ENCODE data around the gene MYRIP.
"Not testable (repeated sequence)": the region's sequence is repeated elsewhere in the genome, so short reads cannot be mapped to it uniquely, and the experiment has no call there.

Gene MYRIP

DNA sequence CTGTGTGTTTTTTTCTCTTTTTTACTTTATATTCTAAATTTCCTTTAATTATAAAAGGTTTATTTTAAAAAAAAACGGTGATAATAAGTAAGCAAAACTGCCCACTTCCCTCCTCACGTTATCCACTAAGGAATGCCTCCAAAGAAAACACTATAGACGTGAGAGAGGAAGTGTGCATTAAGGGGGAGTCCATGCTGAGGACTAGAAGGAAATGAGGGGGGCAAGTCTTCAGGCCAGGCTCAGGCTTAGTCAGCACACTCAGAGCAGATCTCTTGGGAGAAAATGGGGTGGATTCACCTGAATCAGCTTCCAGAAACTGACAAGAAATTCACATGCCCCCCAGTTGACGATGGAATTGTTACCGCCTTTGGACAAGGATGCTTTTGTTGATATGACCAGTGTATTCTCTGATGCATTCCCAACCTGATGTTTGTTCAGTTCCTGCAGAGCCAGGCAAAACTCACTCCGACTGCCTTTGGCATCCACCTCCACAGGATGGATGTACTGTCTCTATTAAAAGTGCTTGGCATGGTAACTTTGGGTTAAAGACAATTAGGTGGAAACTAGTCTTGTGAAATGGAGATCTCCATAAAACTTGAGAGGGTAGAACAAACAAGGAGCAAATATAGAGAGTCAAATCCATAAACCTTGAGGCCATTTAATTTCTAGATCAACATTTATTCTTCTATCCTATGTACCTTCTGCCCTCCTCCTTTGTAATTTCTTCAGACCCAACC lies 167.8 kb downstream of the MYRIP start:
- no peak for DNase-seq

DNA sequence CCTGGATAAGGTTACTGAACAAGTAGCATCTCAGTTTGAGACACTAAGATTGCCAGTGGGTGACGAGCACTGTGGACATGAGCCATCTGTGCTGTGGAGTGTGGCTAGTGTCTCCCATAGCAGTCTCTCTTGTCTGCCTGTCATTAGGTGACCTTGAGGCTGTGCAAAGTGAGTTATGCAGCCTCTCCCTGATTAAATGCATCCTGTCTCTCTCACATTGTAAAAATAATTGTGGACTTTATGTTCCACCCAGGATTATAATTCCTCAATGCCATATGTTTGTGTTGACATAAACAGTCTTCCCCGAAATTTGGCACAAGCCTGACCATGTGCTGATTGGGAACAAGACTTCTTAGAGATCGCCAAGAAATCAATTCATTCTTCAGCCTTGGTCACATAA lies 168.9 kb downstream of the MYRIP start:
- no peak for DNase-seq

DNA sequence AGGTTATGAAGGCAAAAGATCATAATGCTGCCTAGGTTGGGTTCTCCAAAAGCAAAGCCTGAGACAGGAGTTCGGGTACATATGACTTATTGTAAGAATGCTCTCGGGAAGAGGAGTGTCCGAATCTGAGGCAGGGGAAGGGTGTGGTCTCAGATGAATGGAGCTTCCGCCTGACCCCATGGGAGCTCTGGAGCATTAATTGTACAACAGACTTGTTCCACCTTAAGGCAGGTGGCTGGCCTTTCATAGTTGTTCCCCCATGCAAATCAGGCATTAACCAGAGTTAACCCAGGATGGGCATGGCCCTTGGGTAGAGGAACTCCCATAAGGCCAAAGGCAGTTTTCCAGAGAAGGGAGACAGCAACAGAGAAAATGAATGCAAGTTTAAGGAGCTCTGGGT lies 170.6 kb downstream of the MYRIP start:
- no peak for DNase-seq

DNA sequence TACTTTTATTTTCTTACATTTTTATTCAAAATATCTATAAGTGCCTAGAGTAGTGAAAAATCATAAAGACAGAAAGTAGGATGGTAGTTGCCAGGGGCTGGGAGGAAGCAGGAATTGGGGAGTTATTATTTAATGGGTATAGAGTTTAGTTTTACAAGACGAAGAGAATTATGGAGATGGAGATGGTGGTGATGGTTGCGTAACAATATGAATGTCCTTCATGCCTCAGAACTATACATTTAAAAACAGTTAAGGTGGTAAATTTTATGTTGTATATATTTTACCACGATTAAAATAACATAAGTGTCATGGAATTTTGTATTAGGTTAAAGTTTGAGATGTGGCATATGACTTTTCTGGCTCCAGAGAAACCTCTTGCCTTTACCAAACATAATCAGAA lies 171.4 kb downstream of the MYRIP start:
- DNase-seq: no peak

DNA sequence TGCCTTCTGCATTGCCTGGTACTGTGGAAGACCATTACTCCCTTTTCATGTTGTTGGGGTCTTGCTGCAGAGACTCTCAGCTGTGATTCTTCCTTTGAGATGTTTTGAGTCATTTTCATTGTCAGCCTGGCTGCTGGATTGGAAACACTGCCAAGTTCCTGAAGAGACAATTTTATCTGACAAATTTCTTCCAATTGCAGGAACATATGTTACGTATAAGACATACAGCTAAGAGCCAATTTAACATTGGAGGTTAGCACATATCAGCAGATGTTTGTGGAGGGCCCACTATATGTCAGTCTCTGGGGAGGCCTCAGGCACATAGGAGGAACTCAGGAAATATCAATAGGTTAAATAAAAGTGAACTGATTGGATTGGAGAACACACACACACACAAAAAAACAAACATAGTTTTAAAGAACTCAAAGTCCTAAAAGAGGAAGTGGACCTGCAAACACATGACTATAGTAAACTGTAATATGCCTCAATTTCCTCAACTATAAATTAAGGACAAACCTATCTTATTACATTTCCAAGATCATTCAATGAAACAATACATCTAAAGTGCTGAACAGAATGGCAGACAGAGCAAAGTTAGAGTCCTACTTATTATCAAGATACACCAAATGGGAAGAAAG lies 172.3 kb downstream of the MYRIP start:
- DNase-seq: no peak

DNA sequence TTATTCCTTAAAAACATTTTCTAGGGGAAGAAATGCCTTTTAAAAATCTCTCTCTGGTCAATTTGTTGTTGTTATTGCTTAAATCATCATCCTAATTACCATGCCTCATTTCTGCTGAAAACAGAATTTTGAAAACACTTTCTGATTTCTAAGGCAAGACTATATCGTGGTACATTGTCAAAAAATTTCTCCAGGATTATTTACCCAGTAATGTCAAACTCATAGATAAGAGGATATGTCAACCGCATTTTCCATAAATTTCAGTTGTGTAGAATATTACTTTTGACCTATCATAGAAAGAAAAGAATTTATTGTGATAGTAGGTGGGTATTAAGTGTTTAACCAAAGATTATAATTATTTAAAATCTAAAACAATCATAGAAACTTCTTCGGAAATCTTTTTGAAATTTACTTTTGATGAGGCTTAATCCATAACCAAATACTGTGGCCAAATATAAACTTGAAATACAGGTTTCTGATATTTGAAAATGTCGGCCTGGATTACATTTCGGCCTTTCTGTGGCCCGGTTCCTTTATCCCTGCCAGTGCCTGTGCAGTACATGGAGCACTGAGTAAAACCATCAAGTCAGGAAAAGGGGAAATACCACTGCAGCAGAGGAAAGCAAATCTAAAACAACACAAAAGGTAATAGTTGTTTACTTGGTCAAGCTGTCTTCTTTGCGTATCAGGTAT lies 173.4 kb downstream of the MYRIP start:
- DNase-seq: no peak

DNA sequence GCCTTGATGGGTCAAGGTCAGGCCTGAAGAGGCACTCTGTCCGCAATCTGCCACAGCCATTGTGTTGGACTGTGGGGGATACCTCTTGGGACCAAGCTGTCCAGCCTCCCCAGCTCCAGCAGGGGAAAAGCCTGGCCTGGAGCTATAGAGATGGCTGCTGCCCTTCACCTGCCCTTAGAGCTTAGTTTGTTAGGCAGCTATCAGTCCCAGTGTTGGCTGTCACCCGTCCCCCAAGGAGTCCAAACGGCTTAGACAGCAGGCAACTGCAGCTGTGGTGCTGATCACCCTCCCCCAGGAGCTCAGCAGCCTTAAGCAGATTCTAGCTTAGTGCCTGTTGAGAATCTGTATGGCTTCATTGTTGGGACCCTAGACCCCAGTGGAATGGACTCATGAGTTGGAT lies 180.3 kb downstream of the MYRIP start:
- DNase-seq: no peak

DNA sequence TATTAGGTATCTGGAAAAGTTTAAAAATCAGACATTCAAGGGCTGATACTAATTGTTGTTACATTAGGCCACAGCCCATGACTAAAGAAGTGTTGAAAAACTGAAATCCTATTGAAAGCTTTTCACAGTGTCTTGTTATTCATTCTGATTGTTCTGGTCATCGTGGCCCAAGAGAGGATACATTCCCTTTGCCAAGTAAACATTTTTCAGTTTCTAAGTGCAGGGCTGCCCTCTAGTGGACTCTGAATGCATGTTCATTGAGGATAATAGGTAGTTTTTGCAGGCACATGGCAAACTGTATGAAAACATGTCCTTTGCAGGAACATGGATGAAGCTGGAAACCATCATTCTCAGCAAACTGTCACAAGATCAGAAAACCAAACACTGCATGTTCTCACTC lies 181.1 kb downstream of the MYRIP start:
- peak; percentile 49 to 56 for DNase-seq

DNA sequence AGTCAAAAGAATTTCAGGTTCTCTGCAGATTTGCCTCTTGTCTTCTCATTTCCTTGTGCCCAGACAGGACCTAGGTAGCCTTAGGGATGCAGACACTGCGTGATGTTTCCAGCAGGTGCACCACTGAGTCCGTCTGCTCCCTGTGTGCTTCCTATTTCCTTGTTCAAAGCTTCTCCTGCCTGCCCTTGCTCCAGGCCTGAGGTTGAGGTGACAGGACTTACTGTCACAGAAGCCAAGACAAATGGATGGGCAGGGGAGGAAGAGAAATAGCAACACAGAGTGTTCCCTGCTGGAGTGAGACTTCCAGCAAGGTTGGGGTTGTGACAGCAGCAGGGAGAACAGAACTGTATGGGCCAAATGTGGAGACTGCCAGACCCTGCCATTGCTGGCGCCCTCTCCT lies 199.4 kb downstream of the MYRIP start:
- DNase-seq: no peak

DNA sequence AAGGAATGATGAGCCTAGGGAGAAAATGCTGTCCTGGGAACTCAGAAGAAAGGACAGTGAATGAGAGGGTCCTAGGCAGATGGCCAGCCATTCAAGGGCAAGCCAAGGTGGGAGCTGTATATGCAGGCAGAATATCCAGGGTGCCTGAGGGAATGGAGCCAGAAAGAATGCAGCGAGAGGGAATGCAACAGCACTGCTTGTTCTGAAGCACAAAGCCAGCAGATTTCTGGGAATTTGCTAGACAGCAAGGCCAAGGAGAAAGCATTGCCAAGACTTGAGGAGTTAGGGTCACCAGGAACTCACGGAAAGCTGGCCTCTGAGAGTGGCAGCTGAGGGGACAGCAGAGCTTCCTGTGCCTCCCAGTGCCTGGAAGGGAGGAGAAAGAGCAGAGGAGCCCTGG lies 200.6 kb downstream of the MYRIP start:
- DNase-seq: no peak

DNA sequence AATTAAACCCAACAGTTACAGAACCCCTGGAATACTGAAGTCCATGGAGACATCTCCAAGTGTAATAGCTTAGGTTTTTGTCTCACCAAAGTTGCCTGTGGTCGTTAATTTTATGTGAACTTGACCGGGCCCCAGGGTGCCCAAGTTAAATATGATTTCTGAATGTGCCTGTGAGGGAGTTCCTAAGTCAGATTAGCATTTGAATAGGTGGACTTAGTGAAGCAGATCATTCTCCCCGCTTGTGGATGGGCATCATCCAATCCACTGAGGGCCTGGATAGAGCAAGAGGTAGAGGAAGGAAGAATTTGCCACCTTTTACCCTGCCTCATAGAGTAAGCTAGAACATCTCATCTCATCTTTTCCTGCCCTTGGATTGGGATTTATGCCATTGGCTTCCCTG lies 203.0 kb downstream of the MYRIP start:
- no peak for DNase-seq

DNA sequence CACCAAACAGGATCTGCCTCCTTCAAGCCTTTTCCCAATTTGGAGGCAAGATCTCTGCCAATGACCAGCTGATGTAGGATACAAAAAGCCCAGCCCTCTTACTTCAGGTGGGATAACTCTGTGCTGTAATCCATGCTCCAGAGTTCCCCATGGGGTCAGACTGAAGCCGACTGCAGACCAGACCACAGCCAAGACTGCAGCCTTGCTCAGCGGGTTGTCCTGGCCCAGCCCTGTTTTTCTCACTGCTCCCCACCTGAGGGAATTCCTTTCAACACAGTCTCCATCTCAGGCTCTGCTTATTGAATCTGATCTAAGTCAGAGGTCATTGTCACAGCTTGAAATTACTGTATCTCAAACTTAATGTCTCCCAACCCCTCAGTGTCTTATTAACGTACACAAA lies 207.0 kb downstream of the MYRIP start:
- DNase-seq: no peak

DNA sequence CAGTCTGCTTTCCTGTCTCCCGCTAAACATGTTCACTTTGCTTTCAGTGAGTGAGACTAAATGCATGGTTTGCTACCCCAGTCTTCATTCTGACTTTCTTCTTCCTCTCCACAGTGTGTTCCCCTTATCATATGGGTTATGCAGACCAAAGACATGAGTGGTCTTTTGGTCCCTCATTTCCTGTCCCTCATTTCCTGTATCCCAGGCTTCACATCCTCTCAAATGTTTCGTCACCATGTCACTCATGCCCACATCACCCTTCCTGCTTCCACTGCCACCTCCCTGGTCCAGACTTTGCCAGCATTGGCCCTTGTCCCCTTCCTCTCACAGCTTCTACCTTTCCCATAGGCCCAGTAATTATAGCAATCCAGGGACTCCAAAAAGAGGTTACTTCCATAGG lies 209.0 kb downstream of the MYRIP start:
- DNase-seq: no peak

DNA sequence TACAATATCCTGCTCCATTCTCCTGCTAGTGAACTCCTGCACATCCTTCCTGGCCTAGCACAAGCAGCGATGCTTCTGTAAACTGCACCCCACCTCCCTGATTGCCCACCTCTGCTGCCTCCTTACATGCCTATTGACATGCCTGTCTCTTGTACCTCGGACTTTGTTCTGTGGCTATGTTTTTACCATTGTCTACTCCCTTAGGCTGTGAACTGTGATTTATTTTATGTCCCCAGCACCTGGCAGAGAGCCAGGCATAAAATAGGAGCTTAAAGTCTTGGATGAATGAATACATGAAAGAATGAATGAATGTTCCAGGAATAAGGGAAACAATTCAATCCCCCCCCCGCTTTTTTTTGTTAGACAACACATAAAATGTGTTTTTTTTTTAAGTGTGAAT lies 210.0 kb downstream of the MYRIP start:
- DNase-seq: no peak

DNA sequence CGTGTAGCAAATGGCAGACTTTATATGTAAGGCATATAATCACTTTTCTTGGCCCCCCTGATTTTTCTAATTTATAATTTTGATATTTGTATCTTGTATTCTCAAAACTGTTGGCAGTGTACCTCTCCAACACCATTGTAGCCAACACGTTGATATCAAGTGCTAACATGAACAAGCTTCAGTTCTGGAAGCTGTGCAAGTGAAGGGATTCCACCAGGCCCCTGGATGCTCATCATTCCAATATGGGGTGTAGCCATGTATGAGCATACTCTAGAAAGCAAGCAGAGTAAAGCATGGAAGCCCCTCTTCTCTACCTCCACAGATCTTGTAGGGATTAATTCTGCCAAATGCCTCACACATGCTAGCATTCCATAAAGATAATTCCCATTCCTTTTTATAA lies 211.3 kb downstream of the MYRIP start:
- DNase-seq: no peak

DNA sequence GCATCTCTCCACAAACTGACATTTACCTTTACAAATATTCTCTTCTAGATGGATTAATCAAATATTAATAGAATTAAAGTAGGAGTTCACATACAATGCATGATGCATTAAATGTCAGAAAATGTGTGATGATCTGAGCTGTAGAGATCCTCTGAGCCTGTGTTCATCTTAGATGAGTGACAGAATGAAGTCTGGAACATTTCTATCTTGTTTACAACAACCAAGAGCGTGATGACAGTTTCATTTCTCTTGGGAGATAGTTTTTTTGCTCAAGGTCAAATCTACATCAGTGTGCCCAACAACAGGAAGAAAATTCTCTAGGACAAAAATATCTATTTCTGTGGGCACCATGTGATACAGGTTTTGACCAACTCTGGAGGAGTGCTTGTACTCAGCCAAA lies 211.9 kb downstream of the MYRIP start:
- no peak for DNase-seq

DNA sequence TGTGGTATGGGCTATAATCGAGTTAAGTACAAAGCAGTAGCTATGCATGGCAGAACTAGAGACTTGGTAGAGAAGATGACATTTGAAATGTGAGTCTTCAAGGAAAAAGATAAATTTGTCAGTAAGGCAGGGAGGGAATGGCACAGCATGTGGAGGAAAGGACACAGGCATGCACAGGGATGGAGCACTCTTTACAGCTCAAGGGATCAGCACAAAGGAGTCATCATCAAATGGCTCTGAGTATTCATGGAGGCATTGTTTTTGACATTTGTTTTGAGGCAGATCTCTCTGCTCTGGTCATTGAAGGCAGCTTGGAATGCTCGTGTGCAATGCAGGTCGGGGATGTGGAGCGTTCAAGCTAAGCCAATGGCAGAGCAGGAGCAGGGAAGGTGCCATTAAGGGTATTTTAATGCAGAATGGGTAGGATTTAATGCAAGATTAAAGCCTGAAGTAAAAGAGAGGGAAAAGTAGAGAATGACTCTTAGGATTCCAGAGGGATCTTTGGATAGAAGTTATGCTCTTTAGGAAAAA lies 213.0 kb downstream of the MYRIP start:
- DNase-seq: no peak

DNA sequence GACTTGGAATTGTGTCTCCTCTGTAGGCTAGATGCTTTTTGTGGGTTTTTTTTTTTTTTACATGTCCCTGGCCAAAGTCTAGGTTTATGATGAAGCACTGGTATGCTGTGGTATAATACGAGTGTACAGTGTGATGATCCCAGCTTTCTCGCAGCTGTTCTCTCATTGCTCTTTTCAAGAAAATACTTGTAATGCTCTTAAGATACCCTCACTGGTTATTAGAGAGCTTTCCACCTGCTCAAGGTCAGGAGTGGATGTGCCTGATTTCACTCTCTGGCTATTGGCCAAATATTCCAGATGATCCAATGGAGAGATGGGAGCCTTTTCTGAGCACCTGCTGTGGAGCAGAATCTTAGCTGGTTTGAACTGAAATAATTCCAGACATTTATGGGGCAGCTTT lies 215.1 kb downstream of the MYRIP start:
- DNase-seq: no peak

DNA sequence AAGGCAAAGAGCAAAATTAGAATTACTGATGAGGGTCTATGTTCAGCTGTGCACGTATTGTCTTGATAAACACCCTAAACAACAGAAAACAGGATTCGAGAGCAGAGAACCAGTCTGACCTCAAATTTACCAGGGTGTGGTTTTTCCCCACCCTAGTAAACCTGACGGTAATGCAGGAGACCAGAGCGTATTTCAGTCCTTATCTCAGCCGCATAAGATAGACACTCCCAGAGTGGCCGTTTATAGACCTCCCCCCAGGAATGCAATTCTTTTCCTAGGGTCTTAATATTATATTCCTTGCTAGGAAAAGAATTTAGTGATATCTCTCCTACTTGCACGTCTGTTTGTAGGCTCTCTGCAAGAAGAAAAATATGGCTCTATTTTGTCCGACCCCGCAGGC lies 216.5 kb downstream of the MYRIP start:
- not testable (repeated sequence) for DNase-seq

DNA sequence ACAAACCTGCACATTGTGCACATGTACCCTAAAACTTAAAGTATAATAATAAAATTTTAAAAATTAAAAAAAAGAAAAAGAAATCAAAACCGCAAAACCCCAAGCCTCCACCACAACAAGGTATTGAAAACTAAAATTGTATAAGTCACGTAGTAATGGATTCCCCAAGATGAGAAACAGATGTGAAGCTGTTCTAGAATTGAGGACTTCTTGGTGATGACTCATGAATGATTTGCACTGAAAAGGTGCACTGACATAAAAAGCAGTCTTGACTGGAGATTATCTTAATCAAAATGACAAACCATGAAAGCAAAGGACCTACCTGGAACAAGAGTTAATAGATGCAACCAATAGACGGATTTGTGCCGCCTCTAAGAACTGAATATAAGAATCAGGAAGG lies 225.8 kb downstream of the MYRIP start:
- DNase-seq: no peak

DNA sequence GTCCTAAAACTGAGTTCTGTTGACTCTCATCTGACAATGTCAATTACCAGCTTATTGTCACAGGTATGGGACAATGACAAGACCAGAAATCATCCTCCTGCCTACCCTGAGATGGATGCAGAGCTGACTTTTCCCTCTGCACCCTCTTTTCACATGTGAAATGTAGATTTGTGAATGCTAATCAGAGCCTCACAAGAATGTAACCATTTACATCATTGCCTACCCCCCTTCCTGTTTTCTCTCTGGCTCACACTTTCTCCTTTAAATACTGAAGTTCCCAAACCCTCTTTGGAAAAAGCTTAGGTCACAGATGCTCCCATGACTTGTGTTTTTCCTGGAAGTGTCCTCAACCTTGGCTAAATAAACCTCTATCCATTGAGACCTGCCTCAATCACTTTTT lies 228.2 kb downstream of the MYRIP start:
- no peak for DNase-seq

DNA sequence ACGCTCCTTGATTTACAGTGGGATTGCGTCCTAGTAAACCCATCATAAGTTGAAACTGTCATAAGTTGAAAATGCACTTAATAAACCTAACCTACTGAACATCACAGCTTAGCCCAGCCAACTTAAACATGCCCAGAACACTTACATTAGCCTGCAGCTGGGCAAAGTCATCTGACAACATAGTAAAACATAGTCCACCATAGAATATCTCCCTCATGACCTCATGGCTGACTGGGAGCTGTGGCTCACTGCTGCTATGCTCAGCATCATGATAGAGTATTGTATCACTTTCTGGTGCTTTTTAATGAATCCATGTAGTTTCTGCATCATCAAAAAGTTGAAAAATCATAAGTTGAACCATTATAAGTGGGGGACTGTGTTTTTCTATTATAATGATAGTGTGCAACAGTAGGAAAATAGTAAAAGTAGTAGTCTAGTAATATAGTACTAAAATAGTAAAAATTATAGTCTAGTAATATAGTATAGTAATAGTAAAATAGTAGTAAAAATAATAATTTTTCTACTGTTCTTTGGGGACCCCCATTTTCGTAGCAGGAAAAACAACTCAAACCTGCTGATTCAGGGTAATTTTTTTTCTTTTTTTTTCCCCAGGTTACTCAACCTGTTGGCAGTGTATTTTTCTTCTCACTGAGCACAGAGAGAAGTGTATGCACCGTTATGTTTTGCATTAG lies 233.5 kb downstream of the MYRIP start:
- no peak for DNase-seq

DNA sequence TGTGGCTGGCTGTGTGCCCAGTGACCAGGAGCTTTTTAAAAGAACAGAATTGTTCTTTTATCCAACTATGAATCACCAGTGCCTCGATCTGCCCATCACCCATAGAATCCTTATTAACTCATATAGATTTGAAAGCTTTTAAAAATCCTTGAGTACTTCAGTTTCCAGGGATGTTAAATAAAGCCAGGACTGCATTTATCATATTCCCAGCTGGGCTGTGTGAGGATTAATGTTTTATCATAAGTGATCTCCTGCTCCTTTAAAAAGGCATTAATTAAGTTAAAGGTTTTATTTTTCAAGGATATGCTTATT lies 234.0 kb downstream of the MYRIP start:
- no peak for DNase-seq

DNA sequence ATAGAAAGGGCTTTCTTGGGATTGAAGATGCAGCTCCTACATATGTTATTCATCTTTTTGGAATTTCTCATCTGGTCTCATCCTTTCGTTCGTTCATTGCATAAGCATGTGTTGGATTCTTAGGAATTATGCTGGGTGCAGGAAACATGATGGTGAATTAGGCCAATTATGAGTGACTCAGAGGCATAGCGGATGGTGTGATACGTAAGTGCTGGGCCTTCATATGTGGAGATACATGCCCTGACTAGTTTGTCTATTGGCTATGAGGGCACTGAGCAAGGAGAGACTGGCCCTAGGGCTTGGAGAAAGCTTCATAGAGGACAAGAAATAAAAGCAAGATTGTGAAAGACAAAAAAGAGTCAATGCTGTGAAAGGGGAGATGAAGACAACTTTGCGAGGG lies 235.1 kb downstream of the MYRIP start:
- DNase-seq: no peak

Data from inflammatory macrophage (primary cell).